HepG2 (cell line): ENCODE measurements around the gene MINDY1. TPM values are rescaled to one million over a fixed set of nuclear protein-coding genes. Genes with fewer than 3 reads are reported as not detected.
A peak's percentile ranks its signal among the peaks of the same experiment; 100 is the strongest.

Source experiments
- BRF2 ChIP-seq: sonication (generic); formaldehyde crosslinking; IDR thresholded peaks from 2 replicates; pipeline ENCODE4 v1.8.1; 2022; ENCODE audit warnings: mild to moderate bottlenecking, missing genetic modification reagents
- FIP1L1 ChIP-seq: fragments of 200-400 bp; formaldehyde crosslinking; IDR thresholded peaks from 2 replicates; pipeline ENCODE4 v1.6.1; 2018; ENCODE audit warnings: low read depth, mild to moderate bottlenecking, low read length, moderate library complexity, borderline replicate concordance; ENCODE audit not compliant: insufficient read depth
- GATAD1 ChIP-seq: IDR thresholded peaks from 2 replicates; pipeline ENCODE4 v1.6.1; 2016; ENCODE audit warnings: missing genetic modification reagents, missing compliant biosample characterization
- POLR2G ChIP-seq: fragments of 200-400 bp; formaldehyde crosslinking; IDR thresholded peaks from 2 replicates; pipeline ENCODE4 v1.6.1; 2018; ENCODE audit warnings: mild to moderate bottlenecking, low read depth, low read length, moderate library complexity
- PRDM4 ChIP-seq: sonication (generic); formaldehyde crosslinking; IDR thresholded peaks from 2 replicates; pipeline ENCODE4 v1.9.0; 2021; ENCODE audit warnings: missing genetic modification reagents, borderline replicate concordance
- SOX13 ChIP-seq, 3 experiments: fragments of 450-650 bp in 1 of 3; sonication (generic) in 1 of 3; formaldehyde crosslinking in 1 of 3; IDR thresholded peaks in 2 of 3; conservative IDR thresholded peaks in 1 of 3; 2 replicates each; pipeline versions ENCODE4 v1.5.0 to v1.6.1; 2016 to 2020; ENCODE audit warnings: antibody characterized with exemption in 1 of 3, mild to moderate bottlenecking in 1 of 3, missing compliant biosample characterization in 1 of 3, missing genetic modification reagents in 1 of 3, moderate library complexity in 1 of 3
- ZNF264 ChIP-seq: sonication (generic); formaldehyde crosslinking; IDR thresholded peaks from 2 replicates; pipeline ENCODE4 v1.4.0; 2020; ENCODE audit warnings: missing genetic modification reagents
- polyA plus RNA-seq, 8 experiments: library from polyadenylated mRNA; depleted of rRNA in 3 of 8; stranded (reverse) in 7 of 8; unstranded in 1 of 8; fragments of >200 nt; fragmentation: Illumina TruSeq in 4 of 8; extraction: Trizol in 4 of 8; gene quantifications; 2 replicates each; pipeline versions ENCODE4 v1.2.1 to v1.2.3, GENCODE V29; 2011 to 2016; ENCODE audit warnings: low read depth in 4 of 8, missing spikeins in 1 of 8, mixed read lengths in 1 of 8; ENCODE audit not compliant: insufficient read depth in 1 of 8
- total RNA-seq, 5 experiments: library from RNA; depleted of rRNA; stranded (reverse); fragments of >200 nt; fragmentation: Illumina TruSeq; extraction: Trizol; gene quantifications; 2 replicates each; pipeline ENCODE4 v1.2.3, GENCODE V29; 2016; ENCODE audit warnings: low read depth in 1 of 5
- TF ChIP-seq, protein P1 (sequence below): IDR thresholded peaks from 2 replicates; pipeline ENCODE4 v1.6.1; 2016; ENCODE audit warnings: missing genetic modification reagents, missing compliant biosample characterization
- TF ChIP-seq, protein P2 (sequence below): sonication (generic); formaldehyde crosslinking; IDR thresholded peaks from 2 replicates; pipeline ENCODE4 v1.4.0; 2020; ENCODE audit warnings: low read depth, missing genetic modification reagents

The MINDY1 gene
- total and polyA plus RNA-seq, 2 of the 13 experiments (the other 11 are each of a cell fraction or from before 2014, with no cell fraction given) = 11.1 to 15.0 TPM

- TF ChIP-seq FIP1L1 = 0 out of 2 replicates have a peak, but pooled peaks have one; percentile 33
- TF ChIP-seq ZNF264 (CRISPR knock-in tag) = no peak
- no peak for TF ChIP-seq BRF2 (CRISPR knock-in tag)
- TF ChIP-seq PRDM4 (CRISPR knock-in tag) = no peak
- peak; percentile 50; the same call in 1 of the 2 replicates for TF ChIP-seq GATAD1
- TF ChIP-seq SOX13 (IDR thresholded peaks at IDR 0.05) = no peak
- TF ChIP-seq SOX13 (CRISPR knock-in tag; conservative IDR thresholded peaks at IDR 0.05 in 1 of 2, IDR thresholded peaks at IDR 0.05 in 1 of 2) = peak in 1 of 2 experiments; percentile 44; a peak in 1 of 4 replicates
- TF ChIP-seq, protein P1, sequence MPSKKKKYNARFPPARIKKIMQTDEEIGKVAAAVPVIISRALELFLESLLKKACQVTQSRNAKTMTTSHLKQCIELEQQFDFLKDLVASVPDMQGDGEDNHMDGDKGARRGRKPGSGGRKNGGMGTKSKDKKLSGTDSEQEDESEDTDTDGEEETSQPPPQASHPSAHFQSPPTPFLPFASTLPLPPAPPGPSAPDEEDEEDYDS = 0 out of 2 replicates have a peak, but pooled peaks have one; percentile 23
- TF ChIP-seq, protein P2, sequence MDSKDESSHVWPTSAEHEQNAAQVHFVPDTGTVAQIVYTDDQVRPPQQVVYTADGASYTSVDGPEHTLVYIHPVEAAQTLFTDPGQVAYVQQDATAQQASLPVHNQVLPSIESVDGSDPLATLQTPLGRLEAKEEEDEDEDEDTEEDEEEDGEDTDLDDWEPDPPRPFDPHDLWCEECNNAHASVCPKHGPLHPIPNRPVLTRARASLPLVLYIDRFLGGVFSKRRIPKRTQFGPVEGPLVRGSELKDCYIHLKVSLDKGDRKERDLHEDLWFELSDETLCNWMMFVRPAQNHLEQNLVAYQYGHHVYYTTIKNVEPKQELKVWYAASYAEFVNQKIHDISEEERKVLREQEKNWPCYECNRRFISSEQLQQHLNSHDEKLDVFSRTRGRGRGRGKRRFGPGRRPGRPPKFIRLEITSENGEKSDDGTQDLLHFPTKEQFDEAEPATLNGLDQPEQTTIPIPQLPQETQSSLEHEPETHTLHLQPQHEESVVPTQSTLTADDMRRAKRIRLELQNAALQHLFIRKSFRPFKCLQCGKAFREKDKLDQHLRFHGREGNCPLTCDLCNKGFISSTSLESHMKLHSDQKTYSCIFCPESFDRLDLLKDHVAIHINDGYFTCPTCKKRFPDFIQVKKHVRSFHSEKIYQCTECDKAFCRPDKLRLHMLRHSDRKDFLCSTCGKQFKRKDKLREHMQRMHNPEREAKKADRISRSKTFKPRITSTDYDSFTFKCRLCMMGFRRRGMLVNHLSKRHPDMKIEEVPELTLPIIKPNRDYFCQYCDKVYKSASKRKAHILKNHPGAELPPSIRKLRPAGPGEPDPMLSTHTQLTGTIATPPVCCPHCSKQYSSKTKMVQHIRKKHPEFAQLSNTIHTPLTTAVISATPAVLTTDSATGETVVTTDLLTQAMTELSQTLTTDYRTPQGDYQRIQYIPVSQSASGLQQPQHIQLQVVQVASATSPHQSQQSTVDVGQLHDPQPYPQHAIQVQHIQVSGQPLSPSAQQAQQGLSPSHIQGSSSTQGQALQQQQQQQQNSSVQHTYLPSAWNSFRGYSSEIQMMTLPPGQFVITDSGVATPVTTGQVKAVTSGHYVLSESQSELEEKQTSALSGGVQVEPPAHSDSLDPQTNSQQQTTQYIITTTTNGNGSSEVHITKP (CRISPR knock-in tag) = peak; percentile 47; the same call in 1 of the 2 replicates
- peak; percentile 61 for TF ChIP-seq POLR2G
Observed at GRCh38 chr1:150976879-150977694, 29.6 kb downstream of the MINDY1 start (continued).
